ENCODE data around the gene ADPRHL1.
A peak's percentile ranks its signal among the peaks of the same experiment; 100 is the strongest.
"Not testable (repeated sequence)": the region's sequence is repeated elsewhere in the genome, so short reads cannot be mapped to it uniquely, and the experiment has no call there.

The ADPRHL1 gene

DNA sequence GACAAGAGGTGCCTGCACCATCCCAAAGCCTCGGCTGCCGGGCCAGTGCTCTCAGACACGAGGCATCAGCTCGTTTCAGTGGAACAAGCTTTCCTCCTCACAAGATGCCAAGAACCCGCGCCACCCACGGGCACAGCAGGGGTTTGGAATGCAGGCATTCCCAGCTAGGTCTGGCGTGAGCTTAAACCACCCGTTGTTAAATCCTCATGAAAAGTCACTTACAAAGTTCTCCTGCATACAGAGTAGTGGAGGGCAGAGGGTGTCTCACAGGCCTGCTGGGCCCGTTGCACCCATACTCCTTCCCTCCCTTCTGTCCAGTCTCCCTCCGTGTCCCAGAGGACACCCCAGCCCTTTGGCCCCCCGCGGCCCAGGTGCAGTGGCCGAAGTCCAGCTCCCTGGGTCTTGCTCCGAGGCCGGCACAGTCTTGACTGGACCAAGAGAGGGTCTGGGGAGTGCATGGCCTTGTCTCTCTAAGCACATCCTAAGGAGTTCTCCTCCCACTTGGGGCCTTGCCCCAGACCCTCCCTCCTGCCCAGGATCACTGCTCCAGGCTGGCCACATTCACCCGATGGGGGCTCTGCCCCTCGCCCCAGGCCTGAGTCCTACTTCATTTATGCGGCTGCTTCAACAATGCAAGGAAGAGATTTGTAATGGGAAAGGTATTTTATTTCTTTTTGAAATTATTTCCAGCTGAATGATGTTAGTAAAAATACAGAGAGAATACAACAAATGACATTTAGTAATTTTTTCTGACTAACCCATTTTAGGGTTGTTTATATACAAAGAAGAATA lies 54.1 kb downstream of the ADPRHL1 start:
- no peak for DNase-seq

DNA sequence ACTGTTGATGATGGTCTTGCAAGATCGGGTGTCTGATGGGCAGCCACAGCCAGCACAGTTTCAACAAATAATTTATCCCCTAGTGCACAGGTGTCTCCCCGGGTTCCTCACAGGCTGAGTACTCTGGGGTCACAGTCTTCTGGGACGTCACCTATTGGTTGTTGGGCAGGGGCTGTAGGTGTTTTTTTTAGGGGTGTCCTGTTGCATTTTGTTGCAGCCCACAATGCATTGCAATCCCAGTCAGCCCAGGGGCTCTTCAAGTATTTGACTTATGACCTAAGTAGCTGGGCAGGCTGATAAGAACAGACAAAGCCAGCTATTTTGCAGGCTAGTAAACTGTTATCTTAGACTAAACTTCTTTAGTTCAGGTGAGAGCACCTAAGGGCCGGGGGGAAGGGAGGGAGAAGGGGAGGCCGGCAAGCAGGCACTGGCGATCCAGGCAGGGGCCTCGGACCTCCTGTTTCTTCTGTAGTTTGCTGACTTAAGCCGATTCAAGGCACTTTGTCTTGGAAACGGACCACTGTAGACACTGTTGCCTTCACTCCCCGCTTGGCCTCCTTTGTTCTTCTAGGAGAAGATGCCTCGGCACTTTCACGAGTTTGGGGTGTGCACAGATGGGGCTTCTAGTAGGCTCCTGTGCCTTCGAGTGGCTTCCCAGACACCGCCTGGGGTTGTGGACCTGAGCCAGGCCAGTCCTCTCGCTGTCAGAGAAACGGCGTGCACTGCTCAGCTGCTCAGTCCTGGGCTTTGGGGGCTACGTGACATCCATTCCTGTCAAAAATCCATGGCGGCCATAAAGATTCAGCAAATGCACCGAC lies 55.5 kb downstream of the ADPRHL1 start:
- no peak for DNase-seq

GRCh38 chr13:113394339-113394640 lies 59.0 kb downstream of the ADPRHL1 start:
- no peak for DNase-seq

DNA sequence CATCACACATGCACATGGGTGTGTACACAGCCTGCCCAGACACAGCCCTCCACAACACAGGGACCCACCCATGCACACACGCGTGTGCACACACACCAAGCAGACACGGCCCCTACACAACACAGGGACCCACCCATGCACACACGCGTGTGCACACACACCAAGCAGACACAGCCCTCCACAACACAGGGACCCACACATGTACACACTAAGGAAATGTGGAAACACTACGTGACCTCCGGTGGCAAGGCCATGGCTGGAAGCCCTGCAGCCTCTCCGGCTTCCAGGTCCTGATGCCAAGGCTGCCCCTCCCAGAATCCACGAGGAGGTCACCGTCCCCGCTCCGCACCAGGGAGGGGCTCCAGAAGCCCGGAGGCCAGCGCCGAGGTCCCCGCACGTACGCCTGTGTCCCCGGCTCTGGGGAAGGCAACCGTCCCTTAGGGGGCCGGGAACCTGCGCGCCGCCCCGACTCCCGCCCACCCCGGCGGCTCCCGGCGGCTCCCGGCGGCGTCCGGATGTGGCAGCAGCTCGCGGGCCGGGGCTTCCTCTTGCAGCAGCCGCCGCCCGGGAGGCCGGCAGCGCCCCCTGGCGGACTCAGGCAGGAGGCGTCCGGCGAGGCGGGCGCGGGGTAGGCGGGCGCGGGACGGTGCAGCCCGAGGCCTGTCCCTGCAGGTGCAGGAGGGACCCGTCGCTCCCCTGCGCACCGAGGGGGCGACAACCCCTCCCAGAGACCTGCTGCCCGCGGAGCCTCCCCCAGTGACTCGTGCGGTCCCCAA lies 59.5 kb downstream of the ADPRHL1 start:
- DNase-seq, result peak; percentile 92

DNA sequence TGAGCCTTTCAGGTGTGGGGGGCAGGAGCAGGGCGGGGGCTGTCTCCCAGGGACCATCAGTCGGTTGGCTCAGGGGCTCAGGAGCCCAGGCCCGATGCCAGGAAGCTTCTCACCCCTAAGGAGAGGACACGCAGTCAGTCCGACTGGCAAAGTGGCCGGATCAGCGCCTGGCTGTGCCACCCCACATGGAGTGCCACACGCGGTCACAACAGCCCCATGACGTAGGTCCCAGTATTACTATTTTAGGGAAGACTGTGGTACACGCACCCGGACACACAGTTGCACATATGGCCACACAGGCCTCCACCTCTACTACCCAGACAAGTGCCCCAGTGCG lies 60.1 kb downstream of the ADPRHL1 start:
- no peak for DNase-seq

- no peak for DNase-seq
These were observed 62.3 kb downstream of the ADPRHL1 start for GRCh38 chr13:113390874-113391497.

DNA sequence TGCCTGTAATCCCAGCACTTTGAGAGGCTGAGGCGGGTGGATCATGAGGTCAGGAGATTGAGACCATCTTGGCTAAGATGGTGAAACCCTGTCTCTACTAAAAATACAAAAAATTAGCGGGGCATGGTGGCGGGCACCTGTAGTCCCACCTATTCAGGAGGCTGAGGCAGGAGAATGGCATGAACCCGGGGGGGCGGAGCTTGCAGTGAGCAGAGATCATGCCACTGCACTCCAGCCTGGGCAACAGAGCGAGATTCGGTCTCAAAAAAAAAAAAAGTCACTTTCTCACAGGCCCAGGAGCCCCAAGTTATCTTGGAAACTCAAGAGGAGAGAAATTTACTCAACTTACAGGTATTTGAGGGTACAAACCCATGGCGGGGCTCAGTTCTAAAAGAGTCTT lies 63.7 kb downstream of the ADPRHL1 start:
- not testable (repeated sequence) for DNase-seq

DNA sequence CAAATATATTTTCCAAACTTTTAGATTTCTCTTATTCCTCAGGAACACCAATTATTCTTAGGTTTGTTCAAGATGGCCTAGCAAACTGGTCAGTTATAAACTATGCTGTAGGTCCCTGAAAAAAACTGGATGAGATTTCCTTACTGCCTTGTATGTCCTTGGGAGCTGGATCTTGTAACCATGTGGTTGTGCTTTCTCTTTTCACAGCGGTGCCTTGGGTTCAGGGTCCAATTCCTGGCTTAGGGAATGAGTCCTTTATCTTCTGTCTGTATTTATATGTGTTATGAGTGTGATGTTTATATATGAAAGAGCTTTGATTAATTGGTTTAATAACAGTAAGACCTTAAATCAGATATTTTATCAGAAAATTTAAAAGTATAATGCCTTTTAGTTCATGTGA lies 65.9 kb downstream of the ADPRHL1 start:
- DNase-seq, result no peak

DNA sequence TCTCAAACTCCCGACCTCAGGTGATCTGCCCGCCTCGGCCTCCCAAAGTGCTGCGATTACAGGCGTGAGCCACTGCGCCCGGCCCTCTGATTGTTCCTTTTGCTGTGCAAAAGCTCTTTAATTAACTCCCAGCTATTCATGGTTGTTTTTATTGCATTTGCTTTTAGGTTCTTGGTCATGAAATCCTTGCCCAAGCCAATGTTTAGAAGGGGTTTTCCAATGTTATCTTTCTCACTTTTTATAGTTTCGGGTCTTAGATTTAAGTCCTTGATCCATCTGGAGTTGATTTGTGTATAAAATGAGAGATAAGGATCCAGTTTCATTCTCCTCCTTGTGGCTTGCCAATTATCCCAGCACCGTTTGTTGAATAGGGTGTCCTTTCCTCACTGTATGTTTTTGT lies 70.2 kb downstream of the ADPRHL1 start:
- no peak for DNase-seq

GRCh38 chr13:113382542-113382941 lies 70.7 kb downstream of the ADPRHL1 start:
- not testable (repeated sequence) for DNase-seq

DNA sequence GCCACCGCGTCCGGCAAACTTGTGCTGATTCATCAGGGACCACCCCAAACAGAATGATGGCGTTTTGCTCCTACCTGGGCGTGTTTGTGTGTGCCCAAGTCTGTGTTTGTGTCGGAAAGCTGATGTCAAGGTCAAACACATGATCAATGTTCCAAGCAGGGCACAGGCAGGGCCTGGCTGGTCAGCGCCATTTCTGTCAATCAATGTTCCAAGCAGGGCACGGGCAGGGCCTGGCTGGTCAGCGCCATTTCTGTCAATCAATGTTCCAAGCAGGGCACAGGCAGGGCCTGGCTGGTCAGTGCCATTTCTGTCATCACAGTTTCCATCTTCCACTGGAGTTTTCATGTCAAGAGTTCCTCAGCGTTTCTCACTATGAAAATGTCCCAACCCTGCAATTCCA lies 74.5 kb downstream of the ADPRHL1 start:
- DNase-seq, result no peak

- no peak for DNase-seq
These were observed 78.6 kb downstream of the ADPRHL1 start for GRCh38 chr13:113374511-113375175.

DNA sequence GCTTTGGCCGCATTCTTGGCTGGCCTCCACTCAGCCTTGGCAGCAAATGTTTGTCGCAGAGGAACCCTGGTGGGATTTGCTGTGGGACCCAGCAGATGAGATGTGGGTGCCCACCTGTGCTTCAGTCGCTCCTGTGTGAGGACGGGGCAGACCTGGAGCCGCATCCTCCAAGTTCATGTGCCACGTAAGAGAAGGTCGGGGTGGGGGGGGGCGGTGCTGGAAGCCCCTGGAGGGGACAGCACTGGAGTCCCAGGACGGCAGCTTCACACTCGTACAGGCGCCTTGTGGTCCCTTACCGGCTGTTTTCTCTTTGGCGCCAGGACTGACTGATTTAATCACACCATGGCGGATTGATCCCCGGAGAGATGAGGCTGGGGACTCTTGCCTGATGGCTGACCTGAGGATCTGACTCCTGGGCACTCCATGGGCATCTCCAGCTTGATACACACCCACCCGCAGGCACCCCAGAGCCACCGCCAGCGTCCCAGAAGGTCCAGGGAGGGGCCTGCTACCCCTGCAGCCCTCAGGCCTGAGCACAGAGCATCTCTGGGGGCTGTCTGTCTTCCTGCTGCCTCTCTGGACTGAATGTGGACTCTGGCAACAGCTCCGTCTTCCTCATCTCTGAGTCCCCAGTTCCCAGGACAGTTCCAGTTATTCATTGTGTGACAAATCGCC lies 79.3 kb downstream of the ADPRHL1 start:
- DNase-seq, result no peak

DNA sequence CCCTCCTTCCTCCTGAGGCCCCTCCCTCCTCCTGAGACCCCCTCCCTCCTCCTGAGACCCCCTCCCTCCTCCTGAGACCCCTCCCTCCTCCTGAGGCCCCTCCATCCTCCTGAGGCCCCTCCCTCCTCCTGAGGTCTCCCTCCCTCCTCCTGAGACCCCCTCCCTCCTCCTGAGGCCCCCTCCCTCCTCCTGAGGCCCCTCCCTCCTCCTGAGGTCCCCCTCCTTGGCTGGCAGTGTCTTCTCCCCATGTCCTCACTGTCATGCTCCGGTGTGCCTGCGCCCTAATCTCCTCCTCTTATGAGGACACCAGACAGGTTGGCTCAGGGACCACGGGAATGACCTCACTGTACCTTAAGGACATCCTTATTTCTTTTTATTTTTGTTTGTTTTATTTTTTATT lies 81.6 kb downstream of the ADPRHL1 start:
- DNase-seq, result not testable (repeated sequence)

DNA sequence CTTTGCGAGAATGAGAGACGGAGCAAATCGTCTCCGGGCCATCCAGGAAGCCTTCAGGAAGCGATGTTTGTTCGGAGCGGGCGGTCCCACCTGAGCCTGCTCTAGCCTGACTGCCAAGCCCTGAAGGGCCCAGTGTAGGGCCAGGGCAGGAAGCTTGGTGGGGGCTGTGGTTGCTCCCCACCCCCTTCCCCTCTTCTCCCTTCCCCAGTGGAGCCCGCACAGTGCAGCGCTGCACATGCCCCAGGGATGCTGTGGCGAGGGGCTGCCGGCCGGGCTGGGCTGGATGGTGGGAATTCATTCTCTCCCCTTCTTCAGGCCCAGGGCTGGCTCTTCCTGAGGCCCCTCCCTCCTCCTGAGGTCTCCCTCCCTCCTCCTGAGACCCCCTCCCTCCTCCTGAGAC lies 82.2 kb downstream of the ADPRHL1 start:
- DNase-seq, result no peak

DNA sequence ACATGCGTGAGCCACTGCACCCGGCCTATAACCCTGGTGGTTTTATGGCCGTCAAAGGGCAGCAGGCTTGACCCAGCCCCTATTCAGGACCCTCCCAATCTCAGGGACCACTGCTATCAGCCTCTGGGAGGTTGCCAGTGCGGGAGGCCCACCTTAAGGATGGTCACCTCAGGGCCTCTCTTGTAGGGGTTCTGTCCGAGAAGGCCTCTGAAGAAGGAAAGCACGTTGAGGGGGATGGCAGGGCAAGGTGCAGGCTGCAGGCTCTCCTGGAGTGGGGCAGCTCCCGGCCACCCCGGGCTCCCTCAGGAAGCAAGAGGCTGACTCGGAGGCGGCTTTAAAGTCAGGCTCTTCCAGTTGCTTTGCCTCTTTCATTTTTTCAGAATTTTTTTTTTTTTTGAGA lies 83.4 kb downstream of the ADPRHL1 start:
- DNase-seq, result no peak

DNA sequence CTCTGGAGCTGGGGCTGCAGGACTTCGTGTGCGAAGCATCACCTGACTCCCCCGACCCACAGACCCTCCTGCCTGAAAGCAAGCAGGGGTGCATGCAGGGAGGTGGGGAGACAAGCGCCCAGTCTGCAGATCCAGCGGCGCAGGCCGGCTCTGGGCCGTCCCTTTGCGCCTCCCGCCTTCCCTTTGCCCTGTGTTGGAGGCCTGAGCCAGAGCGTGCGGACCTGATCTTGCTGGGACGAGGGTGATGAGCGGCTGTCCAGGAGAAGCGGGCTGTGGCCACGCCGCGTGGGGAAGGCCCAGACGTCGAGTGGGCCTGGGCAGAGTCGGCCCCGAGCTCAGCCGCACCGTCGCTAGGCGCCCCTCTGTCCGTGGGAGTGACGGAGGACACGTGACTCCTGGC lies 84.1 kb downstream of the ADPRHL1 start:
- no peak for DNase-seq

DNA sequence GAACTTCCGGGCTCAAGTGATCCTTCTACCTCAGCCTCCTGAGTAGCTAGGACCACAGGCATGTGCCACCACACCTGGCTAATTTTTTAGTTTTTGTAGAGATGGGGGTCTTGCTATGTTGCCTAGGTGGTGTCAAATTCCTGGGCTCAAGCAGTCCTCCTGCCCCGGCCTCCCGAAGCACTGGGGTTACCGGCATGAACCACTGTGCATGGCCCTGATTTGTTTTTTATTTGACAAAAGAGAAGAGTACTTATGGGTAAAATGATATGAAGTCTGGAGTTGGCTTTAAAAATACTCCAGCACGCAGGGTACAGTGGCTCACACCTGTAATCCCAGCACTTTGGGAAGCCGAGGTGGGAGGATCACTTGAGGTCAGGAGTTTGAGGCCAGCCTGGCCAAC lies 84.9 kb downstream of the ADPRHL1 start:
- DNase-seq, result not testable (repeated sequence)

DNA sequence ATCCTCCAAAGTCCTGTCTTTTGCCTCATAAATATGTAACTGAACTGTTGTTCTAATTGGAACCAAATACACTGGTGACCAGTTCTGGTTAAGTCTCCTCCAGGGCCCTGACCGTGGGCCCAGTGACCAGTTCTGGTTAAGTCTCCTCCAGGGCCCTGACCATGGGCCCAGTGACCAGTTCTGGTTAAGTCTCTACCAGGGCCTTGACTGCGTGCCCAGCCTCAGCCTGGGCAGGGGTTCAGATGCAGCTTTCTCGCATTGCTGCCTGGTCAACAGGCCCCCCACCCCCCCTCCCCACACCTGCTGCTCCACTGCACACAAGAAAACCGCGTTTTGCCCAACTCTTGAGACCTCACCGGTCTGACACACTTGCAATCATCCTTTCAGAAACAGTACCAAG lies 85.5 kb downstream of the ADPRHL1 start:
- no peak for DNase-seq

DNA sequence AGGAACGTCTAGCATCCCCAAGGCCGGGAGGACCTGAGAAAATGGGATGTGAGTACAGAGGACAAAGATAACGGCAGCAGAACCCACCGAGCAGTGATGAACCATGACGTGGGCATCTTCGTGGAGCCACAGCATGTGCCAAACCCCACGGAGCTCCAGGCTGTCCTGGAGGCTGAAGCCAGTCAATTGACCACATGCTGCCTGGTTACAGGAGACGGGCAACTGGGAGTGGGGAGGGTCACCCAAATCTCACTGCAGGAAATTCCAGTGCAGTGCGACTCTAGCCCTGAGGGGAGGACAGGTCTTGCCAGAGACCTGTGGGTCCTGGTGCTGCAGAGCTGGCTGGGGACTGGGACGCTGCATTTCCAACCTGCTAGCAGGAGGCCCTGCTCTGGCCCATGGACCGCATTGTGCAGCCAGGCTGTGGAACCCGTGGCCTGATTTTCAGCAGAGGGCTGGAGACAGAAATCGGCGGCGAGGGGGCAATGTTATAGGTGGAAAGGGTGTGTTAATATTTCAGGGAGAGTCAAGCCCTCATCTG lies 86.2 kb downstream of the ADPRHL1 start:
- DNase-seq, result no peak

DNA sequence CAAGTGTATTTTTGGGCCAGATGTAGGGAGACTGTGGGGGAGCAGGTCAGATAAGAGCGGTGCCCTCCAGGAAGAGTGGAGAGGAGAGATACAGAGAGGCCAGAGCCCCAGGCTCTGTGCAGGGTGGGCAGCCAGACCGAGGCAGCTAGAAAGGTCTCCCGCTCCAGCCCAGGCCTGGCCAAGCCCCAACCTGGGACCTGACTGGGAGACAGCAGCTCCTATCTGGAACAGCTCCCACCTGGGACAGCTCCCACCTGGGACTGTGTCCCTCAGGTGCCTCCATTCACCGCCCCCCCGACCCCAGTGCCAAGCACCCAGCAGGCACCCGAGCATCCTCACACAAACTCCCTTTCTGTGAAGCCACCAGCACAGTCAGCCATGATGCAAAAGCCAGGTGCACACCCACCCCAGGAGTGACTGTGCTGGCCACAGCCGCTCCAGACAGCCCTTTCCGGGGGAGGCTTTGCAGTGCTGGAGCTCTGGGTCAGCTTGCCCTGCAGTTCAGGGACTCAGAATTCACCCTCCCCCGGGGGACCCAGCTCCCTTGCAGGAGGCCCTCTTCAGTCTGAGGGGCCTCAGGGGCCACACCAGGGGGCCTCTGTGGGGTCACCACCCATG lies 87.2 kb downstream of the ADPRHL1 start:
- DNase-seq, result no peak
